Ovary (tissue), 9 donors: ENCODE data around the gene VIPR2. TPM values are rescaled to one million over a fixed set of nuclear protein-coding genes. Genes with fewer than 3 reads are reported as not detected.

Experiments
- DNase-seq, 5 donors: peaks; one replicate each; pipeline ENCODE4 v3.0.0-alpha.2; 2019 to 2020
- H3K27ac ChIP-seq, 2 donors: fragments of 200-600 bp; one replicate each; pipeline versions ENCODE4 v1.5.1 to v1.8.0; 2019 to 2022
- H3K27me3 ChIP-seq: fragments of 200-600 bp; one replicate; pipeline ENCODE4 v1.8.0; 2022
- H3K36me3 ChIP-seq: fragments of 200-600 bp; sonication (generic); one replicate; pipeline ENCODE4 v1.5.1; 2019
- H3K4me1 ChIP-seq: one replicate; pipeline ENCODE4 v1.8.1; 2013; ENCODE audit warnings: mild to moderate bottlenecking, moderate library complexity; ENCODE audit not compliant: insufficient read depth
- H3K4me3 ChIP-seq: fragments of 200-600 bp; sonication (generic); one replicate; pipeline ENCODE4 v1.5.1; 2017
- H3K9me3 ChIP-seq, 2 donors: fragments of 200-600 bp in 1 of 2; sonication (generic) in 1 of 2; one replicate each; pipeline versions ENCODE4 v1.5.1 to v1.8.1; 2013 to 2019; ENCODE audit warnings: mild to moderate bottlenecking in 1 of 2, moderate library complexity in 1 of 2
- CTCF ChIP-seq, 3 donors: fragments of 450-650 bp in 2 of 3; fragments of 200-600 bp in 1 of 3; IDR thresholded peaks; one replicate each; pipeline versions ENCODE4 v1.5.1 to v1.8.0; 2016 to 2022; ENCODE audit warnings: antibody characterized with exemption in 3 of 3, mild to moderate bottlenecking in 1 of 3
- EP300 ChIP-seq: sonication (generic); formaldehyde crosslinking; IDR thresholded peaks from one replicate; pipeline ENCODE4 v1.6.1; 2017; ENCODE audit warnings: antibody characterized with exemption
- POLR2A ChIP-seq: fragments of 450-650 bp; IDR thresholded peaks from one replicate; pipeline ENCODE4 v1.6.1; 2017; ENCODE audit warnings: antibody characterized with exemption, mild to moderate bottlenecking, moderate library complexity
- WGBS, 3 donors: extraction: QIAGEN DNeasy Blood & Tissue Kit in 1 of 3; methylation state at CpG; one replicate each; pipeline versions ENCODE4 v1.1.5 to v1.1.7; 2013 to 2017; 5-methylcytosine and 5-hydroxymethylcytosine counted together
- intact Hi-C, 4 donors: fragments of 100-400 bp; cut with DNase I; formaldehyde crosslinking; loops; one replicate each; pipeline versions ENCODE4 v1.11.0 to v1.15.1; 2022 to 2023
- polyA plus RNA-seq, 2 donors: library from polyadenylated mRNA; stranded (reverse); fragments of 200-250 nt in 1 of 2; fragments of 350-450 nt in 1 of 2; fragmentation: Illumina TruSeq in 1 of 2; extraction: RNeasy Lipid Tissue Mini Kit (QIAGEN cat#74804) in 1 of 2; gene quantifications; one replicate each; pipeline ENCODE4 v1.2.3, GENCODE V29; 2013 to 2014
- total RNA-seq, 7 donors: library from RNA; depleted of rRNA in 2 of 7; stranded (reverse); fragments of >200 nt in 2 of 7; fragmentation: NEBNext Ultra II Directional in 3 of 7; extraction: Animal tissue kit (Norgen Biotek cat#: 25700) in 3 of 7; gene quantifications; one replicate each; pipeline versions ENCODE4 v1.1.0 to v1.2.4, GENCODE V29; 2016 to 2023
- donor health status: DM: no; HTN: no; CAD: no; lungs with moderate emphysema.
- donor health status: DM: no; HTN: no; CAD: no.
- donor health status: Bipolar disorder and iron deficiency.
- donor health status: DM: yes; HTN: yes; CAD: no.
- donor health status: DM: no; HTN: no; CAD: no.
- donor health status: DM: yes; HTN: yes; CAD: no.

Gene VIPR2
- total and polyA plus RNA-seq, 9 donors, result 3.6 to 18.0 (median 9.0) TPM

- Histone ChIP-seq H3K27ac (no peak overlapping the region), H3K27me3 (no peaks in the 10 kb centered on the region), H3K9me3 (no peaks in the 10 kb centered on the region), H3K36me3 (no peaks in the 10 kb centered on the region), H3K4me1 (peaks cover 18% of the 10 kb centered on the region), H3K4me3 (no peak overlapping the region)
- intact Hi-C loops, result no loop called here
- TF ChIP-seq EP300 (no peak), POLR2A (no peak), CTCF (IDR thresholded peaks at IDR 0.05) (no peak)
- DNase-seq, result no peak
- 91 to 97% (median 97%) methylated on average over 17 of the region's 17 CpGs for WGBS, 3 donors
These were observed 134.7 kb downstream of the VIPR2 start for GRCh38 chr7:159009951-159010350.

- H3K9me3 ChIP-seq, result no peaks in the 10 kb centered on the region
- no peak overlapping the region for H3K27ac ChIP-seq
- DNase-seq, result no peak
- no peak overlapping the region for H3K4me3 ChIP-seq
- intact Hi-C loops, result no loop called here
- TF ChIP-seq POLR2A (no peak), CTCF (IDR thresholded peaks at IDR 0.05) (no peak), EP300 (no peak)
- H3K27me3 ChIP-seq, result no peaks in the 10 kb centered on the region
- H3K36me3 ChIP-seq, result no peaks in the 10 kb centered on the region
- H3K4me1 ChIP-seq, result peaks cover 9% of the 10 kb centered on the region
- 93 to 97% (median 95%) methylated on average over 9 of the region's 9 CpGs for WGBS, 3 donors
These were observed 136.2 kb downstream of the VIPR2 start for GRCh38 chr7:159008417-159008816.

- intact Hi-C loops, result no loop called here
- no peaks in the 10 kb centered on the region for H3K27me3 ChIP-seq
- H3K9me3 ChIP-seq, result no peaks in the 10 kb centered on the region
- no peak overlapping the region for H3K27ac ChIP-seq
- WGBS, 3 donors, result 58 to 76% (median 75%) methylated on average over 5 of the region's 5 CpGs
- peaks cover 5% of the 10 kb centered on the region for H3K4me1 ChIP-seq
- no peak for TF ChIP-seq POLR2A
- no peak for TF ChIP-seq EP300
- TF ChIP-seq CTCF (IDR thresholded peaks at IDR 0.05), result no peak
- no peaks in the 10 kb centered on the region for H3K36me3 ChIP-seq
- H3K4me3 ChIP-seq, result no peak overlapping the region
- no peak for DNase-seq
These were observed 136.7 kb downstream of the VIPR2 start for GRCh38 chr7:159007996-159008389.

- no peak for DNase-seq
- intact Hi-C loops, result no loop called here
- no peaks in the 10 kb centered on the region for H3K27me3 ChIP-seq
- no peak overlapping the region for H3K27ac ChIP-seq
- WGBS, 3 donors, result 93 to 95% (median 95%) methylated on average over 19 of the region's 19 CpGs
- no peak overlapping the region for H3K4me3 ChIP-seq
- no peaks in the 10 kb centered on the region for H3K9me3 ChIP-seq
- TF ChIP-seq CTCF (IDR thresholded peaks at IDR 0.05) (no peak), EP300 (no peak), POLR2A (no peak)
- H3K36me3 ChIP-seq, result no peaks in the 10 kb centered on the region
- H3K4me1 ChIP-seq, result peaks cover 4% of the 10 kb centered on the region
These were observed 137.2 kb downstream of the VIPR2 start for GRCh38 chr7:159007364-159007995.
